Measurements from ENCODE around the gene OR10A5.
"Not testable (repeated sequence)": the region's sequence is repeated elsewhere in the genome, so short reads cannot be mapped to it uniquely, and the experiment has no call there.

OR10A5 gene, protein sequence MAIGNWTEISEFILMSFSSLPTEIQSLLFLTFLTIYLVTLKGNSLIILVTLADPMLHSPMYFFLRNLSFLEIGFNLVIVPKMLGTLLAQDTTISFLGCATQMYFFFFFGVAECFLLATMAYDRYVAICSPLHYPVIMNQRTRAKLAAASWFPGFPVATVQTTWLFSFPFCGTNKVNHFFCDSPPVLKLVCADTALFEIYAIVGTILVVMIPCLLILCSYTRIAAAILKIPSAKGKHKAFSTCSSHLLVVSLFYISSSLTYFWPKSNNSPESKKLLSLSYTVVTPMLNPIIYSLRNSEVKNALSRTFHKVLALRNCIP

GRCh38 chr11:6845383-6845782 is at the start of gene OR10A5:
TSS of gene OR10A5 (plus strand) at chr11:6845683. CDS start at chr11:6845683, 0 bp downstream.
- no peak for DNase-seq

DNA sequence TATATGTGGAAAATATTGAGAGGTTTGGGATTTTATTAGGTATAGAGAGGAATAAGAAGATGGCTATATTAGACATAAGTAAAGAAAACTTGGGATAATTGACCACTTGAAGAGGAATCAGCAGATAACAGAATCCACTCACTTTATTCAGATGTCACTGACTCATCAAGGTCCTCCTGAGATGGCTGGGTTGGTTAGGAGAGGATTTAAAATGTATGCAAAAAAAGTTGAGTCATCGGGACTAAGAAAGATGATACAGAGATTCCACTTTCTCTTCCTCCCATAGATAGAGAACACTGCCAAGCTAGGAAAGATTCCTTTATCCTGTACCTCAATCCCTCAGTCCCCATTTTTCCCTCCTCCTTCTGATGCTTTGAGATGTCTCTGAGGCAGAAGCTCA is 46.1 kb upstream of the OR10A5 start, which contains the start of gene OR6A2:
Gene OR6A2 (minus strand): TSS at position 288 of the 400 bp plus-strand sequence. CDS start 3,981 bp downstream, outside the sequence.
- DNase-seq, result no peak

DNA sequence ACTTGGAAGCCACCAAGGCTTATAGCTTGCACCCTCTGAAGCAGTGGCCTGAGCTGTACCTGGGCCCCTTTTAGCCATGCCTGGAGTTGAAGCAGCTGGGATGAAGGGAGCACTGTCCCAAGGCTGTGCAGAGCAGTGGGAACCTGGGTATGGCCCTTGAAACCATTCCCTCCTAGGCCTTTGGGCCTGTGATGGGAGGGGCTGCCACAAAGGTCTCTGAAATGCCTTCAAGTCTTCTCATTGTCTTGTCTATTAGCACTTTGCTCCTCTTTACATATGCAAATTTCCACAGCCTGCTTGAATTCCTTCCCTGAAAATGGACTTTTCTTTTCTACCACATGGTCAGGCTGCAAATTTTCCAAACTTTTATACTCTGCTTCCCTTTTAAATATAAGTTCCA is 44.4 kb upstream of the OR10A5 start:
- DNase-seq, result not testable (repeated sequence)

DNA sequence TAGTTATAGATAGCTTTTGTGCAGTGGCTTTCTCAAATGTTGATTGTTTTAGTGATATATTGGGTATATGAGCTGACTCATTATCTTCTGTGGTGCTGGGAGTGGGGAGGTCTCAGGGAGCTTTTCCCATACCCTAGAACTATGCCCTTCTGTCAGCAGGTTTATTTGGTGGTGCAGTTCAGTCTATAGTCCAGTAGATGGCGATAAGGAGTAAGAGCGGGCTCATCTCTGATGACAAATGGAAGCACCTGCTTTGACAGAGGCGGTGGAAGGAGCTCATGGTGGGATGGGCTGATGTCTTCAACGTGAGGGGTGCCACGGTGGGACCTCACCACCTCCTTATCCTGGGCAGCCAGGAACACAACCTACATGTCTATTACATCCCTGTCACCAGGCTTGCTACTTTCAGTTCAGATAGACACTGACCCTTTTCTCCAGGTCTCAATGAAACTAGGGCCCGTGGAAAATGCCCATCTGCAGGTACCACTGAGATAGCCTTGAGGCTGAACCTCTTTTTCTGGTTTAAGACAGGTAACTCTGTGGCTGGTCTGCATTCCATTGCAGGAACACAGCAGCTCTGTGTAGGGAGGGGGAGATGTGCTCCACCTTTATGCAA is 33.0 kb upstream of the OR10A5 start:
- peak; percentile 43 for DNase-seq

- no peak for DNase-seq
Observed at GRCh38 chr11:6813656-6814055, 31.8 kb upstream of the OR10A5 start.

- DNase-seq, result no peak
Observed at GRCh38 chr11:6817694-6818093, 27.8 kb upstream of the OR10A5 start.

GRCh38 chr11:6818967-6819366 is 26.5 kb upstream of the OR10A5 start:
- no peak for DNase-seq

GRCh38 chr11:6824136-6824823 is 21.2 kb upstream of the OR10A5 start:
- DNase-seq, result no peak

DNA sequence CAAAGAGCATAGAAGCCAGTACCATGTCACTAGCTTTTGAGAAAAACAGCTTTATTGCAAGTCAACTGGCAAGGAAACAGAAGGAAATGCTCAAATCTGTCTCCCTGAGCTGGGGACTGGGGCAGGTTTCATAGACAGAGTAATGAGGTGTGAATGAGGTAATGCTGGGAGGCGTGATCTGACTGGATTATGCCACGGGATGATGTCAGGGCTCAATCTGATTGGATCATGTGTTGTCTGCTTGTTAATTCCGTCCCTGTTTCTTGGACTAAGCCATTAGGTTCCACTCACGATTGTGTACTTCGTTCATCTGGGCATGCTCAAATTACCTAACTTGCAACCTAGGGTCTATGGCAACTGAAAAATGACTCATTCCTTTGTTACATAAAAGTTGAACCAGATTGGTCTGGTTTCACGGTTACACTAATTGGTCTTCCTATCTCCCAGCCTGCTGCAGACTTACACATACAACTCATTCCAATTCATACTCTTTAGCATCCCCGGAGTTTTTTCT is 20.2 kb upstream of the OR10A5 start:
- DNase-seq, result no peak

GRCh38 chr11:6828103-6828502 is 17.4 kb upstream of the OR10A5 start:
- DNase-seq, result no peak

GRCh38 chr11:6833356-6833755 is 12.1 kb upstream of the OR10A5 start:
- no peak for DNase-seq

DNA sequence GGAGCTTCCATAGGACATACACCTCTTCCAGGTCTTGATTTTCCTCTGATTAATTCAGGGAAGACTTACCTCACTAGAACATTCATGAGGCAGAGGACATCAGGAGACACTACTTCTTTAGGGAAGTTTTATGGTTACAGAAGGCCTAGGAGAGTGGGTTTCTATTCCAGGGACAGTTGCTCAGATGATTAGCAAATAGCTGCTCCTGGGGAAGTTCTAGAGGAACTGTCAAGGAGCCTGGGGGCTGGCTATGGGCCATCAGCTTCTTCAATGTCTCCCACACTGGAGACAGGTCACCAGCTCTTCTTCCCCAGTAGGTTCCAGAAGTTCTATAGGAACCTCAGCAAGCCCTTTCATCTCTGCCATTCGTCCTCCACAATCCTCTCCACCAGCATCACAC is 11.5 kb upstream of the OR10A5 start:
- no peak for DNase-seq

GRCh38 chr11:6841694-6842093 is 3.8 kb upstream of the OR10A5 start:
- no peak for DNase-seq

DNA sequence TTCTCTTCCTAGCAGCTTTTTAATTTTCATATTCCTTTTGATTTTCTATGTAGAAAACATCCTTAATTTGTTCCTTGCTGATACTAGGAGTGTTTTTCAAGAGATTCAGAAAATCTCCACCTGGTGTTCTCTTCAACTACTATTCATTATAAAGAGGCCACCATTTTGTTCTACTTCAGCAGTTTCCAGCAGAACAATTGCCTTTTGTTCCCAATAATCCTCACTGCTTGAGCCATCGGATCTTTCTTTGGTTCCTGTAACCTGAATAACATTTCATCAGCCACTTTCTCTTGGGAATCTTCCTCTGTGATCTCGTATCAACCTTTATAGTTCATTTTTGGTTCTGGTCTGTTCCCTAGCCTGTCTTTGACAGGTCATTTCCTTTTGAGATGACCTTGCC is 1.8 kb upstream of the OR10A5 start:
- DNase-seq, result no peak

GRCh38 chr11:6844356-6844755 is 1.1 kb upstream of the OR10A5 start:
- DNase-seq, result no peak

GRCh38 chr11:6850526-6850925 is 5.0 kb downstream of the OR10A5 start:
- no peak for DNase-seq

DNA sequence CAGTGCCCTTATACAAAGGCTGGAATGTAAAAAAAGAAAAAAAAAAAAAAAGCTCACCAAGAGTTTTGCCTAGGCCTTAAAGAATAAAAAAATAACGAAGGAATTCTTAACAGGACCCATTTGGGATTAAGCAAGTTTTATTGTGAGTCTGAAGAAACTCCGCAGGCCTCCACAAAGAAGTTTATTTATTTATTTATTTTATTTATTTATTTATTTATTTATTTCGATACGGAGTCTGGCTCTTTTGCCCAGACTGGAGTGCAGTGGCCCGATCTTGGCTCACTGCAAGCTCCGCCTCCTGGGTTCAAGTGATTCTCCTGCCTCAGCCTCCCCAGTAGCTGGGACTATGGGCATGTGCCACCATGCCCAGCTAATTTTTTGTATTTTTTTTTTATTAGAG is 9.3 kb downstream of the OR10A5 start:
- DNase-seq, result not testable (repeated sequence)

DNA sequence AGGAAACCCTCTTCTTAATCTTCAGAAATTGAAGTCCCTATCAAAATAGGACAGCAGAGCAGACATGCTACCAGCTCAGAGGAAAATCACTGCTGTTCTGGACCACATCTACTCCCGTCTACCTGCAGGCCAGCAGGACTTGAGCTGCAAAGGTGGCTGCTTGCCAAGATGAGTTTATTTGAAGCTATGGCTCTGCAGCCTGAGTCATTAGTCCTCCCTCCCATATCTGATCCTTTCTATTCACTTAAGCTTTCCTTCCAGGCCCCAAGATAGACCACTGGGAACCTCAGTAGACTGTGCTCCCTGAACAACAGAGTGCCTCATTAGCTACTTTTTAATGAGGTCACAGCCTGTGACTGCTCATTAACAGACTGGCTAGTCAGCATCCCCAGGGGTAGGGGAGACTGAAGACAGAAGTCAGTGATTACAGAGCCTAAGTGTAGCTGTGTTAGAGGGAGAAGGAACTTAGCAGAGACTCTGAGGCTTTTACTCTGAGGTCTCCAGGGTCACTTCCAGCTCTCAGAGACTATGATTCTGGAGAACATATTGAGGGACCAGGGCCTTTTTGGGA is 10.6 kb downstream of the OR10A5 start:
- no peak for DNase-seq

GRCh38 chr11:6856871-6857270 is 11.4 kb downstream of the OR10A5 start:
- no peak for DNase-seq

DNA sequence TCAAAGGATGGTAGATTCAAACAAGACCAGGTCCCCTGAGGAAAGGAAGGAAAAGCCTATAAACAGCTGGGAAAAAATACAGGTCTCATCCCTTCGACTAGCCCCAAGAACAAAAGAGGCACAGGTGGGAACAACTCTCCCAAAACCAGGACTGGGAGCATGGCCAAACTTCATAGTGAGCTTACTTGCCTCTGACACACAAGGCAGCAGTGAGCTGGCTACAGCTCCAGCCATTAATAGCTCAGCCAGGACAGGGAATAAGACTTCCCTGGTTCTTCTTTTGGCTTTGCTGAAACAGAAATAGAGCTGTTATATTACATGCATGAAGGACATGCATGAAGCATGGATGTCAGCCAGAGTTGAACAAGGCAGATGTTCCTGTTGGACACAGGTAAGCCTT is 17.5 kb downstream of the OR10A5 start, which contains the start of gene OR10A2:
Gene OR10A2 (plus strand): TSS at position 97 of the 400 bp plus-strand sequence. CDS start 6,698 bp downstream, outside the sequence.
- no peak for DNase-seq

GRCh38 chr11:6864438-6864837 is 19.0 kb downstream of the OR10A5 start:
- DNase-seq, result no peak

DNA sequence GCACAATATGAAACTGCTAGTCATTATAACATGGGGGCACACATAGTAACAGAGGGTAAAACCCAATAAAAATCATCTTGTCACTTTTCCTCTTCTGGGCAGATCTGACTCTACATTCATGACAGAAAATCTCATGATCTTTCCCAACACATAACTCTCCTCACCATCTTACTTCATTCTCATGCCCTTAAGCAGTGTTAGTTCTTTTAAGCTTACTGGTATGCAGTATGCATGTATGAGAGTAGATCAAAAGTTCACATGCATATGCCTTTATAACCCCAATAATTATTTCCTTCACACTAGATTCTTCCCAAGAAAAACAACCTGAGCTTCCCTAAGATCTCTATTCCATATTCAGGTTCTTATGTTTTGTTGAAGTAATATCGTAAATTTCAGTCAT is 25.8 kb downstream of the OR10A5 start:
- no peak for DNase-seq

DNA sequence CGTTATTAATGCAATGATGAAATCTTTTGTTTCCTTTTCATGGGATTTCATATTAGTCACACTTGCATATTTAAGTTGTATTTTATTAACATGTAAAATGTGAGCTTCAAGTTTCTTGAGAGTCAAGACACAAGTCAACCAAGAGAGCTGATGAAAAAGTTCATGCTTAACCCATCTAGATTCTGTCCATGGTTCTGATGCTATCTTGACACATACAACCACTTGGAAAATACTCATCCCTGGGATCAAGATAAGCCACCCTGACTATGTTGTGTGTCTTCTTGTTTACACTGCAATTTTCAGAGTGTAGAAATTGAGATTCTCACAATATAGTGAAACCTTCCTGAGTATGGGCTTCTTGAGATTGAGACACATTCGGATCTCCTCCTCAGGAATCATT is 30.3 kb downstream of the OR10A5 start:
- DNase-seq, result no peak
